Skeletal muscle cell (primary cell): ENCODE results near the gene MXRA8.

ENCODE experiments used
- DNase-seq: peaks from one replicate; pipeline ENCODE4 v3.0.0-alpha.2; 2010; ENCODE audit warnings: low read depth
- H3K4me3 ChIP-seq: 2 replicates; pipeline ENCODE4 v1.5.1; 2011; ENCODE audit warnings: low read depth, mild to moderate bottlenecking, control low read depth, low read length, moderate library complexity

The MXRA8 gene

GRCh38 chr1:1302951-1303509, 55.3 kb downstream of the MXRA8 start:
- no peak overlapping the region for H3K4me3 ChIP-seq
- DNase-seq: no peak
